CD14-positive monocyte (primary cell): Measurements from ENCODE around the gene PTPRU. TPM values are rescaled to one million over a fixed set of nuclear protein-coding genes. Genes with fewer than 3 reads are reported as not detected.

ENCODE experiments used
- DNase-seq, 3 donors: peaks; one replicate each; pipeline ENCODE4 v3.0.0-alpha.2; 2011 to 2022
- H2AFZ ChIP-seq: 2 replicates; pipeline ENCODE4 v1.6.0; 2012; ENCODE audit warnings: mild to moderate bottlenecking, low read depth, low read length, inconsistent platforms; ENCODE audit not compliant: insufficient read depth, poor library complexity, severe bottlenecking
- H3K27ac ChIP-seq, 2 donors: 1 replicate in 1 of 2; 2 replicates in 1 of 2; pipeline ENCODE4 v1.5.1; 2012 to 2013; ENCODE audit warnings: low read length in 2 of 2, control low read depth in 1 of 2, inconsistent platforms in 1 of 2, low read depth in 1 of 2, mild to moderate bottlenecking in 1 of 2
- H3K27me3 ChIP-seq, 2 donors: one replicate each; pipeline versions ENCODE4 v1.6.0 to v1.6.1; 2011 to 2013; ENCODE audit warnings: low read length in 2 of 2; ENCODE audit not compliant: control insufficient read depth in 2 of 2, insufficient read depth in 2 of 2
- H3K36me3 ChIP-seq, 2 donors: replicated peaks in 1 of 2; 1 replicate in 1 of 2; 2 replicates in 1 of 2; pipeline versions ENCODE4 v1.5.1 to v1.6.1; 2012 to 2013; ENCODE audit warnings: low read length in 2 of 2, control low read depth in 1 of 2, inconsistent platforms in 1 of 2, mild to moderate bottlenecking in 1 of 2; ENCODE audit not compliant: insufficient read depth in 2 of 2, control insufficient read depth in 1 of 2
- H3K4me1 ChIP-seq, 2 donors: 1 replicate in 1 of 2; 2 replicates in 1 of 2; pipeline versions ENCODE4 v1.5.1 to v1.6.1; 2012 to 2013; ENCODE audit warnings: low read length in 2 of 2, control low read depth in 1 of 2, inconsistent platforms in 1 of 2, mild to moderate bottlenecking in 1 of 2, moderate library complexity in 1 of 2; ENCODE audit not compliant: insufficient read depth in 2 of 2, control insufficient read depth in 1 of 2
- H3K4me2 ChIP-seq: replicated peaks from 2 replicates; pipeline ENCODE3; 2012; ENCODE audit warnings: low read length, moderate library complexity, mild to moderate bottlenecking; ENCODE audit not compliant: poor library complexity, severe bottlenecking; ENCODE audit errors: extremely low read depth
- H3K4me3 ChIP-seq, 3 experiments: fragments of 200-600 bp in 1 of 3; sonication (generic) in 1 of 3; replicated peaks in 1 of 3; 1 replicate in 2 of 3; 2 replicates in 1 of 3; pipeline ENCODE4 v1.5.1; 2011 to 2013; ENCODE audit warnings: low read length in 3 of 3, mild to moderate bottlenecking in 3 of 3, control low read depth in 2 of 3, low read depth in 2 of 3, inconsistent platforms in 1 of 3, moderate library complexity in 1 of 3
- H3K79me2 ChIP-seq: 2 replicates; pipeline ENCODE4 v1.6.0; 2012; ENCODE audit warnings: mild to moderate bottlenecking, control low read depth, inconsistent platforms, low read length, moderate library complexity; ENCODE audit not compliant: insufficient read depth
- H3K9ac ChIP-seq: 2 replicates; pipeline ENCODE4 v1.6.0; 2017; ENCODE audit warnings: low read length, mild to moderate bottlenecking; ENCODE audit not compliant: insufficient read depth, poor library complexity, severe bottlenecking
- H3K9me3 ChIP-seq, 2 donors: replicated peaks in 1 of 2; 1 replicate in 1 of 2; 2 replicates in 1 of 2; pipeline versions ENCODE4 v1.5.1 to v1.6.1; 2012 to 2013; ENCODE audit warnings: low read length in 2 of 2, control low read depth in 1 of 2; ENCODE audit not compliant: control insufficient read depth in 1 of 2, insufficient read depth in 1 of 2
- H4K20me1 ChIP-seq: 2 replicates; pipeline ENCODE4 v1.6.0; 2012; ENCODE audit warnings: mild to moderate bottlenecking, low read length, control low read depth, moderate library complexity; ENCODE audit not compliant: insufficient read depth
- H3K27ac Mint-ChIP-seq, 7 donors: one replicate each; pipeline ENCODE4 v1.8.0; 2020; ENCODE audit warnings: mild to moderate bottlenecking in 7 of 7, mixed read lengths in 7 of 7, moderate library complexity in 6 of 7, inconsistent platforms in 2 of 7
- H3K27me3 Mint-ChIP-seq, 3 donors: one replicate each; pipeline ENCODE4 v1.8.0; 2021 to 2022; ENCODE audit warnings: low read depth in 3 of 3, mild to moderate bottlenecking in 3 of 3, mixed read lengths in 3 of 3, moderate library complexity in 3 of 3, inconsistent platforms in 1 of 3
- H3K36me3 Mint-ChIP-seq, 2 donors: one replicate each; pipeline ENCODE4 v1.8.0; 2020; ENCODE audit warnings: mixed read lengths in 2 of 2, inconsistent platforms in 1 of 2, mild to moderate bottlenecking in 1 of 2
- H3K4me1 Mint-ChIP-seq: one replicate; pipeline ENCODE4 v1.8.0; 2020; ENCODE audit warnings: mild to moderate bottlenecking, mixed read lengths
- H3K4me3 Mint-ChIP-seq, 2 donors: one replicate each; pipeline ENCODE4 v1.8.0; 2020; ENCODE audit warnings: mild to moderate bottlenecking in 2 of 2, mixed read lengths in 2 of 2, moderate library complexity in 1 of 2
- H3K9me3 Mint-ChIP-seq, 7 donors: one replicate each; pipeline ENCODE4 v1.8.0; 2020 to 2022; ENCODE audit warnings: mixed read lengths in 7 of 7, mild to moderate bottlenecking in 6 of 7, moderate library complexity in 6 of 7, inconsistent platforms in 2 of 7
- WGBS: methylation state at CpG from one replicate; pipeline ENCODE4 v1.1.5; 2013; ENCODE audit warnings: missing lambda C conversion rate; ENCODE audit not compliant: insufficient coverage; 5-methylcytosine and 5-hydroxymethylcytosine counted together
- intact Hi-C, 2 donors: fragments of 100-400 bp; cut with micrococcal nuclease; formaldehyde crosslinking; loops; one replicate each; pipeline versions ENCODE4 v1.15.0 to v1.15.1; 2023
- polyA plus RNA-seq, 3 donors: library from polyadenylated mRNA; depleted of rRNA in 1 of 3; unstranded in 2 of 3; stranded (reverse) in 1 of 3; fragments of 300-500 nt in 2 of 3; fragments of >200 nt in 1 of 3; fragmentation: Illumina TruSeq in 2 of 3; gene quantifications; 1 replicate in 2 of 3; 2 replicates in 1 of 3; pipeline ENCODE4 v1.2.3, GENCODE V29; 2012 to 2021
- TF ChIP-seq, protein P1 (sequence below): fragments of 200-600 bp; IDR thresholded peaks from one replicate; pipeline ENCODE4 v1.8.0; 2022; ENCODE audit warnings: antibody characterized with exemption, mild to moderate bottlenecking

The PTPRU gene
- polyA plus RNA-seq, 3 donors, result 0.42 to 1.4 TPM; not detected in 1

DNA sequence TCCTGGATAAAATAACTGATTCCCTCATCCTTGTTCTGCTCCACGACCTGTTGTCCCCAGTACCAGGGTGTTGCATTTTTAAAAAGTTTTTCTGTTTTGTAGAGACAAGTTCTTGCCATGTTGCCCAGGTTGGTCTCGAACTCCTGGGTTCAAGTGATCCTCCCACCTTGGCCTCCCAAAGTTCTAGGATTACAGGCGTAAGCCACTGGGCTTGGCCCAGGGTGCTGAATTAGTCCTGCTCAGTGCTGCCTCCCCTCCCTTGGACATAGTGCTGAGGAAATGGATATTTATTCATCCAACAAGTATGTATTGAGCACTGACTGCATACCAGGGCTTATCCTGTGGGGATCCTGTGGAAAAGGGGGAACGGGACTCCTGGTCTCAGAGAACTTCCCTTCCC is 126.4 kb downstream of the PTPRU start:
- Histone ChIP-seq H3K36me3 (no peaks in the 10 kb centered on the region), H3K27ac (no peak overlapping the region), H3K4me2 (no peak overlapping the region), H4K20me1 (no peaks in the 10 kb centered on the region), H3K4me1 (no peaks in the 10 kb centered on the region), H3K9ac (no peak overlapping the region), H3K79me2 (no peaks in the 10 kb centered on the region), H3K9me3 (no peaks in the 10 kb centered on the region), H2AFZ (no peak overlapping the region), H3K27me3 (peaks cover 0 to 2% of the 10 kb centered on the region in 2 donors), H3K4me3 (no peak overlapping the region)
- TF ChIP-seq, protein P1, sequence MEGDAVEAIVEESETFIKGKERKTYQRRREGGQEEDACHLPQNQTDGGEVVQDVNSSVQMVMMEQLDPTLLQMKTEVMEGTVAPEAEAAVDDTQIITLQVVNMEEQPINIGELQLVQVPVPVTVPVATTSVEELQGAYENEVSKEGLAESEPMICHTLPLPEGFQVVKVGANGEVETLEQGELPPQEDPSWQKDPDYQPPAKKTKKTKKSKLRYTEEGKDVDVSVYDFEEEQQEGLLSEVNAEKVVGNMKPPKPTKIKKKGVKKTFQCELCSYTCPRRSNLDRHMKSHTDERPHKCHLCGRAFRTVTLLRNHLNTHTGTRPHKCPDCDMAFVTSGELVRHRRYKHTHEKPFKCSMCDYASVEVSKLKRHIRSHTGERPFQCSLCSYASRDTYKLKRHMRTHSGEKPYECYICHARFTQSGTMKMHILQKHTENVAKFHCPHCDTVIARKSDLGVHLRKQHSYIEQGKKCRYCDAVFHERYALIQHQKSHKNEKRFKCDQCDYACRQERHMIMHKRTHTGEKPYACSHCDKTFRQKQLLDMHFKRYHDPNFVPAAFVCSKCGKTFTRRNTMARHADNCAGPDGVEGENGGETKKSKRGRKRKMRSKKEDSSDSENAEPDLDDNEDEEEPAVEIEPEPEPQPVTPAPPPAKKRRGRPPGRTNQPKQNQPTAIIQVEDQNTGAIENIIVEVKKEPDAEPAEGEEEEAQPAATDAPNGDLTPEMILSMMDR, result no peak
- Mint-ChIP-seq H3K27ac (no peak overlapping the region), H3K4me1 (no peaks in the 10 kb centered on the region), H3K9me3 (peaks cover 0 to 2% (median 0%) of the 10 kb centered on the region in 7 donors), H3K4me3 (no peak overlapping the region), H3K27me3 (peaks cover 5 to 15% (median 7%) of the 10 kb centered on the region in 3 donors), H3K36me3 (no peaks in the 10 kb centered on the region)
- WGBS, result no CpG with 5 or more reads among the region's 4 CpGs
- intact Hi-C loops, result no loop called here
- no peak for DNase-seq

DNA sequence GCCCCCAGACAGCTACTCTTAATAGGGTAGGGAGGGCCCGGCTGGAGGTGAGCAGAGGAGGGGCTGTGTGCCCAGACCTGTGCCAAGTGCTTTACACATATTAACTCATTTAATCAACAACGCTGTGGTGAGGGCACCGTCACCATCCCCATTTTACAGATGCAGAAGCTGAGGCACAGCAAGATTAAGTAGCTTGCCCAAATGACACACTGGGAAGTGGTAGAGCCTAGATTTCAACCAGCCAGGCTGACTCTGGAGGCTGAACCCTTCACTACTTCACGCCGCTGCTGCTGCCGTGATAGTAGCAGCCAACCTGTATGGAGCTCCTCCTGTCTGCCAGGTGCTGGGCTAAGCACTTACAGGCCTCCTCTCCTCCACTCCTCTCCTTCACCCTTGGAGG is 127.2 kb downstream of the PTPRU start:
- H3K9ac ChIP-seq, result no peak overlapping the region
- H3K79me2 ChIP-seq, result no peaks in the 10 kb centered on the region
- H3K4me3 ChIP-seq, result no peak overlapping the region
- Mint-ChIP-seq H3K4me1 (no peaks in the 10 kb centered on the region), H3K27ac (no peak overlapping the region), H3K36me3 (no peaks in the 10 kb centered on the region), H3K4me3 (no peak overlapping the region), H3K9me3 (peaks cover 0 to 1% (median 0%) of the 10 kb centered on the region in 7 donors), H3K27me3 (peaks cover 4 to 11% (median 5%) of the 10 kb centered on the region in 3 donors)
- 95% methylated on average over 5 of the region's 6 CpGs for whole genome bisulfite sequencing
- intact Hi-C loops, result no loop called here
- H3K4me1 ChIP-seq, result no peaks in the 10 kb centered on the region
- H2AFZ ChIP-seq, result no peak overlapping the region
- no peaks in the 10 kb centered on the region for H3K9me3 ChIP-seq
- H3K4me2 ChIP-seq, result no peak overlapping the region
- no peaks in the 10 kb centered on the region for H4K20me1 ChIP-seq
- H3K27me3 ChIP-seq, result peaks cover 0 to 1% of the 10 kb centered on the region in 2 donors
- TF ChIP-seq, protein P1, result no peak
- no peaks in the 10 kb centered on the region for H3K36me3 ChIP-seq
- DNase-seq, result no peak
- no peak overlapping the region for H3K27ac ChIP-seq
